Stimulated activated CD4-positive, alpha-beta T cell treated with anti-CD3 and anti-CD28 coated beads, Interleukin-2, amount 100 ng/mL, for 4 hours (primary cell): ENCODE measurements around the gene ZBTB46.
"Not testable (repeated sequence)": the region's sequence is repeated elsewhere in the genome, so short reads cannot be mapped to it uniquely, and the experiment has no call there.

Experiments used
- DNase-seq: peaks from one replicate; pipeline ENCODE4 v3.0.0-alpha.2; 2020; ENCODE audit warnings: low read depth

ZBTB46 gene

GRCh38 chr20:63814891-63815614, 16.0 kb downstream of the ZBTB46 start:
- DNase-seq: no peak

GRCh38 chr20:63811491-63811875, 19.6 kb downstream of the ZBTB46 start:
- DNase-seq: no peak

- DNase-seq: no peak
These were observed 20.2 kb downstream of the ZBTB46 start for GRCh38 chr20:63810730-63811490.

- DNase-seq: no peak
These were observed 21.2 kb downstream of the ZBTB46 start for GRCh38 chr20:63809856-63810255.

- DNase-seq: no peak
These were observed 21.9 kb downstream of the ZBTB46 start for GRCh38 chr20:63808964-63809674.

- DNase-seq: no peak
These were observed 22.8 kb downstream of the ZBTB46 start for GRCh38 chr20:63808145-63808724.

- no peak for DNase-seq
These were observed 23.4 kb downstream of the ZBTB46 start for GRCh38 chr20:63807654-63808053.

- no peak for DNase-seq
These were observed 26.8 kb downstream of the ZBTB46 start for GRCh38 chr20:63804308-63804636.

- no peak for DNase-seq
These were observed 28.4 kb downstream of the ZBTB46 start for GRCh38 chr20:63802469-63803240.

GRCh38 chr20:63801174-63801573, 29.9 kb downstream of the ZBTB46 start:
- not testable (repeated sequence) for DNase-seq

- DNase-seq: not testable (repeated sequence)
These were observed 30.7 kb downstream of the ZBTB46 start for GRCh38 chr20:63800411-63800810.

GRCh38 chr20:63799127-63799526, 31.9 kb downstream of the ZBTB46 start:
- DNase-seq: not testable (repeated sequence)

GRCh38 chr20:63797175-63797574, 33.9 kb downstream of the ZBTB46 start:
- not testable (repeated sequence) for DNase-seq

GRCh38 chr20:63795178-63795830, 35.8 kb downstream of the ZBTB46 start:
- DNase-seq: no peak

- no peak for DNase-seq
These were observed 36.5 kb downstream of the ZBTB46 start for GRCh38 chr20:63794614-63795013.

- DNase-seq: no peak
These were observed 38.2 kb downstream of the ZBTB46 start for GRCh38 chr20:63792866-63793265.

- DNase-seq: no peak
These were observed 39.4 kb downstream of the ZBTB46 start for GRCh38 chr20:63791497-63792156.

- DNase-seq: no peak
These were observed 40.4 kb downstream of the ZBTB46 start for GRCh38 chr20:63790572-63791168.

- no peak for DNase-seq
These were observed 41.1 kb downstream of the ZBTB46 start for GRCh38 chr20:63789836-63790571.

- no peak for DNase-seq
These were observed 43.3 kb downstream of the ZBTB46 start for GRCh38 chr20:63787749-63788148.
